PC-3 (cell line): ENCODE data around the gene ACOXL. TPM values are rescaled to one million over a fixed set of nuclear protein-coding genes. Genes with fewer than 3 reads are reported as not detected.

Experiments
- ATAC-seq: fragments of 200-7000 bp; cut with Tn5 transposase; 2 replicates; pipeline ENCODE4 v1.9.1; 2020; ENCODE audit warnings: mild to moderate bottlenecking, moderate library complexity
- BruUV-seq: library from RNA; stranded (reverse); fragments of 400-500 nt; replicated peaks from 2 replicates; lab custom pipeline; 2021; lab: Mats Ljungman, UMichigan
- CTCF ChIA-PET: fragments of 300-600 bp; sonication (Branson Sonifier 250); formaldehyde crosslinking; loops from one replicate; lab custom pipeline; 2022; ENCODE audit warnings: antibody characterized with exemption; lab: Charles Lee
- POLR2A ChIA-PET: fragments of 300-600 bp; sonication (Branson Sonifier 250); formaldehyde crosslinking; loops from one replicate; lab custom pipeline; 2022; ENCODE audit warnings: antibody characterized with exemption; ENCODE audit not compliant: unreplicated experiment; lab: Charles Lee
- DNase-seq: peaks from one replicate; pipeline ENCODE4 v3.0.0-alpha.2; 2015
- H2AFZ ChIP-seq: fragments of 300-600 bp; sonication (generic); 2 replicates; pipeline ENCODE4 v1.6.0; 2016; ENCODE audit warnings: antibody characterized with exemption, low read length
- H3F3A ChIP-seq: fragments of 300-600 bp; sonication (generic); one replicate; pipeline ENCODE4 v1.6.0; 2017; ENCODE audit warnings: antibody characterized with exemption, low read length, control low read depth, mild to moderate bottlenecking; ENCODE audit not compliant: unreplicated experiment
- H3K27ac ChIP-seq: fragments of 300-600 bp; sonication (generic); 2 replicates; pipeline ENCODE4 v1.5.1; 2016; ENCODE audit warnings: mild to moderate bottlenecking, low read length
- H3K27me3 ChIP-seq: fragments of 300-600 bp; sonication (generic); 2 replicates; pipeline ENCODE4 v1.6.1; 2016; ENCODE audit warnings: low read length, mixed read lengths
- H3K36me3 ChIP-seq: fragments of 300-600 bp; sonication (generic); 2 replicates; pipeline ENCODE4 v1.6.1; 2016; ENCODE audit warnings: low read depth, mixed run types, low read length, mixed read lengths
- H3K4me1 ChIP-seq: fragments of 300-600 bp; sonication (generic); 2 replicates; pipeline ENCODE4 v1.5.1; 2016; ENCODE audit warnings: low read length; ENCODE audit not compliant: insufficient read depth
- H3K4me2 ChIP-seq: fragments of 300-600 bp; sonication (generic); 2 replicates; pipeline ENCODE4 v1.6.0; 2016; ENCODE audit warnings: low read length
- H3K4me3 ChIP-seq: fragments of 300-600 bp; sonication (generic); 2 replicates; pipeline ENCODE4 v1.5.1; 2016; ENCODE audit warnings: mild to moderate bottlenecking, low read length, mixed read lengths
- H3K79me2 ChIP-seq: fragments of 300-600 bp; sonication (generic); 2 replicates; pipeline ENCODE4 v1.6.1; 2017; ENCODE audit warnings: low read length, mixed read lengths
- H3K9ac ChIP-seq: fragments of 300-600 bp; sonication (generic); 2 replicates; pipeline ENCODE4 v1.6.0; 2016; ENCODE audit warnings: mild to moderate bottlenecking, low read length
- H3K9me2 ChIP-seq: fragments of 300-600 bp; sonication (generic); replicated peaks from 2 replicates; pipeline ENCODE4 v1.6.1; 2016; ENCODE audit warnings: mixed run types, low read length, mixed read lengths
- H3K9me3 ChIP-seq: fragments of 300-600 bp; sonication (generic); 2 replicates; pipeline ENCODE4 v1.6.1; 2016; ENCODE audit warnings: low read length, mixed read lengths
- H4K20me1 ChIP-seq: fragments of 300-600 bp; sonication (generic); 2 replicates; pipeline ENCODE4 v1.6.1; 2016; ENCODE audit warnings: low read length, mixed read lengths
- EZH2 ChIP-seq: fragments of 300-600 bp; sonication (generic); IDR thresholded peaks from one replicate; pipeline ENCODE4 v1.6.1; 2017; ENCODE audit warnings: antibody characterized with exemption, mild to moderate bottlenecking, low read length; ENCODE audit not compliant: unreplicated experiment
- EZH2phosphoT487 ChIP-seq: fragments of 300-600 bp; sonication (generic); IDR thresholded peaks from 2 replicates; pipeline ENCODE4 v1.6.1; 2018; ENCODE audit warnings: mild to moderate bottlenecking, antibody characterized with exemption, low read length, borderline replicate concordance
- intact Hi-C: fragments of 100-400 bp; cut with micrococcal nuclease; formaldehyde crosslinking; loops from 2 replicates; pipeline ENCODE4 v1.9.0; 2023
- total RNA-seq: library from RNA; depleted of rRNA; stranded (reverse); fragments of >200 nt; gene quantifications from 2 replicates; pipeline ENCODE4 v1.2.3, GENCODE V29; 2014
- TF ChIP-seq, protein P1 (sequence below): fragments of 300-600 bp; sonication (generic); conservative IDR thresholded peaks from 2 replicates; pipeline ENCODE4 v1.5.1; 2017; ENCODE audit warnings: antibody characterized with exemption, low read depth, mild to moderate bottlenecking, low read length

ACOXL gene
- total RNA-seq, 1 experiment from 2014 or later, result 16.3 TPM

DNA sequence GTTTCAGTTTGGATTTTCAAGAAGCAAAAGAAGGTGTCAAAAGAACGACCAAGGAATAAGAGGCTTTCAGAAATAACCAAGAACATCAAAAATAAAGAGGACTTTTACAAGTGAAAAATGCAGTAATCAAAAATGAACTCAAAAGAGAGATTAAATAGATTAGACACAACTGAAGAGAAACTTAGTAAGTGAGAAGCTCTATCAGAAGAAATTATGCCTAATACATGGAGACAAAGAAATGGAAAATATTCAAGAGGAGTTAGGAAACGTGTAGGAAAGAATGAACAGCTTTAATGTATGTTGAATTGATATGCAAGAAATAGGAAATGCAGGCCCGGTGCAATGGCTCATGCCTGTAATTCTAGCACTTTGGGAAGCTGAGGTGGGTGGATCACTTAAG is 145.8 kb downstream of the ACOXL start:
- Histone ChIP-seq H3K36me3 (no peaks in the 10 kb centered on the region; the same call in 1 of the 2 replicates), H3K27ac (no peak overlapping the region), H3K9me2 (no peaks in the 10 kb centered on the region), H3F3A (no peaks in the 10 kb centered on the region), H3K4me3 (no peak overlapping the region), H4K20me1 (no peaks in the 10 kb centered on the region), H3K79me2 (no peaks in the 10 kb centered on the region), H2AFZ (no peak overlapping the region), H3K9me3 (no peaks in the 10 kb centered on the region), H3K4me1 (no peaks in the 10 kb centered on the region), H3K9ac (no peak overlapping the region), H3K27me3 (no peaks in the 10 kb centered on the region), H3K4me2 (no peak overlapping the region)
- no peak for TF ChIP-seq EZH2
- TF ChIP-seq EZH2phosphoT487, result no peak
- TF ChIP-seq, protein P1, sequence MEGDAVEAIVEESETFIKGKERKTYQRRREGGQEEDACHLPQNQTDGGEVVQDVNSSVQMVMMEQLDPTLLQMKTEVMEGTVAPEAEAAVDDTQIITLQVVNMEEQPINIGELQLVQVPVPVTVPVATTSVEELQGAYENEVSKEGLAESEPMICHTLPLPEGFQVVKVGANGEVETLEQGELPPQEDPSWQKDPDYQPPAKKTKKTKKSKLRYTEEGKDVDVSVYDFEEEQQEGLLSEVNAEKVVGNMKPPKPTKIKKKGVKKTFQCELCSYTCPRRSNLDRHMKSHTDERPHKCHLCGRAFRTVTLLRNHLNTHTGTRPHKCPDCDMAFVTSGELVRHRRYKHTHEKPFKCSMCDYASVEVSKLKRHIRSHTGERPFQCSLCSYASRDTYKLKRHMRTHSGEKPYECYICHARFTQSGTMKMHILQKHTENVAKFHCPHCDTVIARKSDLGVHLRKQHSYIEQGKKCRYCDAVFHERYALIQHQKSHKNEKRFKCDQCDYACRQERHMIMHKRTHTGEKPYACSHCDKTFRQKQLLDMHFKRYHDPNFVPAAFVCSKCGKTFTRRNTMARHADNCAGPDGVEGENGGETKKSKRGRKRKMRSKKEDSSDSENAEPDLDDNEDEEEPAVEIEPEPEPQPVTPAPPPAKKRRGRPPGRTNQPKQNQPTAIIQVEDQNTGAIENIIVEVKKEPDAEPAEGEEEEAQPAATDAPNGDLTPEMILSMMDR, result no peak
- no TSS peak for BruUV-seq
- CTCF ChIA-PET, result no interaction called here
- intact Hi-C loops, result no loop called here
- POLR2A ChIA-PET, result no interaction called here
- ATAC-seq (no peak), DNase-seq (no peak)

DNA sequence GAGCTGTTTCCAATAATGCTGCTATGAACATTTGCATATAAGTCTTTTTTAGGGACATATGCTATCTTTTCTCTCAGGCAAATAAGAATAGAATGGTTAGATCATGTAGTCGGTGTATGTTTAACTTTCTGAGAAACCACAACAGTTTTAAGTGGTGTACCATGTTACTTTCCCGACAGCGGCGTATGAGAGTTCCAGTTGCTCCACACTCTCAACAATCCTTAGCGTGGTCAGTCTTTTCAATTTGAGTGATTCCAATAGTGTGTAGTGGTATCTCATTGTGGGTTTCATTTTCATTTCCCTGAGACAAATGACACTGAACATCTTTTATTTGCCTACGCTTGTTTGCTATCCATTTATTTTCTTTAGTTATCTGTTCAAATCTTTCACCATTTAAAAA is 149.5 kb downstream of the ACOXL start:
- TF ChIP-seq, protein P1, result no peak
- TF ChIP-seq EZH2 (no peak), EZH2phosphoT487 (no peak)
- Histone ChIP-seq H3F3A (no peaks in the 10 kb centered on the region), H3K27me3 (no peaks in the 10 kb centered on the region), H3K27ac (no peak overlapping the region), H3K9me2 (no peaks in the 10 kb centered on the region), H3K36me3 (no peaks in the 10 kb centered on the region), H4K20me1 (no peaks in the 10 kb centered on the region), H2AFZ (no peak overlapping the region), H3K9me3 (no peaks in the 10 kb centered on the region), H3K4me2 (no peak overlapping the region), H3K4me3 (no peak overlapping the region), H3K9ac (no peak overlapping the region), H3K79me2 (no peaks in the 10 kb centered on the region), H3K4me1 (no peaks in the 10 kb centered on the region)
- CTCF ChIA-PET, result no interaction called here
- ATAC-seq, result no peak
- DNase-seq, result no peak
- POLR2A ChIA-PET, result no interaction called here
- intact Hi-C loops, result no loop called here
- no TSS peak for BruUV-seq

- Histone ChIP-seq H3K9me2 (no peaks in the 10 kb centered on the region), H3K27ac (no peak overlapping the region), H3F3A (no peaks in the 10 kb centered on the region), H3K79me2 (no peaks in the 10 kb centered on the region), H3K36me3 (no peaks in the 10 kb centered on the region), H3K4me3 (no peak overlapping the region), H3K4me1 (no peaks in the 10 kb centered on the region), H3K9me3 (no peaks in the 10 kb centered on the region), H3K9ac (no peak overlapping the region), H2AFZ (no peak overlapping the region), H4K20me1 (no peaks in the 10 kb centered on the region), H3K4me2 (no peak overlapping the region), H3K27me3 (no peaks in the 10 kb centered on the region)
- intact Hi-C loops, result no loop called here
- CTCF ChIA-PET, result no interaction called here
- ATAC-seq (no peak), DNase-seq (no peak)
- BruUV-seq, result no TSS peak
- POLR2A ChIA-PET, result no interaction called here
- TF ChIP-seq EZH2phosphoT487 (no peak), EZH2 (no peak)
- TF ChIP-seq, protein P1, result no peak
These were observed 151.0 kb downstream of the ACOXL start for GRCh38 chr2:110883406-110883805.
